Colonic mucosa (tissue), 4 donors: ENCODE results near the gene GGN. TPM values are rescaled to one million over a fixed set of nuclear protein-coding genes. Genes with fewer than 3 reads are reported as not detected.

ENCODE experiments used
- DNase-seq: peaks from one replicate; pipeline ENCODE4 v3.0.0-alpha.2; 2020
- H3K27ac ChIP-seq: fragments of 200-600 bp; one replicate; pipeline ENCODE4 v1.8.0; 2021
- H3K27me3 ChIP-seq: fragments of 200-600 bp; one replicate; pipeline ENCODE4 v1.8.0; 2021
- H3K36me3 ChIP-seq: fragments of 200-600 bp; one replicate; pipeline ENCODE4 v1.8.0; 2021
- H3K4me1 ChIP-seq: fragments of 200-600 bp; one replicate; pipeline ENCODE4 v1.8.0; 2021; ENCODE audit warnings: mild to moderate bottlenecking
- H3K4me3 ChIP-seq: fragments of 200-600 bp; one replicate; pipeline ENCODE4 v1.8.0; 2021
- H3K9ac ChIP-seq, 2 donors: one replicate each; pipeline ENCODE4 v1.7.0; 2013; ENCODE audit warnings: control low read depth in 2 of 2, low read depth in 2 of 2, low read length in 2 of 2
- H3K9me3 ChIP-seq: fragments of 200-600 bp; one replicate; pipeline ENCODE4 v1.8.0; 2021
- CTCF ChIP-seq: fragments of 200-600 bp; IDR thresholded peaks from one replicate; pipeline ENCODE4 v1.8.0; 2022; ENCODE audit warnings: antibody characterized with exemption, mild to moderate bottlenecking
- intact Hi-C: fragments of 100-400 bp; cut with DNase I; formaldehyde crosslinking; loops from one replicate; pipeline ENCODE4 v1.14.1; 2022
- total RNA-seq, 2 donors: library from RNA; stranded (reverse); fragmentation: NEBNext Ultra II Directional in 1 of 2; extraction: Animal tissue kit (Norgen Biotek cat#: 25700) in 1 of 2; gene quantifications; one replicate each; pipeline ENCODE4 v1.2.1, GENCODE V29; 2021
- donor health status: healthy.
- donor health status: DM: no; HTN: no; CAD: no.
- donor health status: DM: no; HTN: no; CAD: no.

The GGN gene
- total RNA-seq, 2 donors from 2014 or later = 0.37 to 0.45 TPM

- DNase-seq = no peak
Measured at GRCh38 chr19:38388349-38389100, 691 bp upstream of the GGN start, which contains the start of gene SPRED3. TSS of gene SPRED3 (plus strand) at chr19:38388697. CDS start at chr19:38390303, 1,606 bp downstream.

GRCh38 chr19:38386971-38387549 is 774 bp downstream of the GGN start:
- H3K4me3 ChIP-seq = peak overlapping the region; percentile 44
- peak; percentile 27 for DNase-seq
- peak overlapping the region; percentile 37 for H3K27ac ChIP-seq
- peak overlapping the region in 1 of 2 donors; percentile 40 for H3K9ac ChIP-seq
- H3K36me3 ChIP-seq = peaks cover 4% of the 10 kb centered on the region
- H3K27me3 ChIP-seq = peaks cover 17% of the 10 kb centered on the region
- peaks cover 14% of the 10 kb centered on the region for H3K4me1 ChIP-seq
- H3K9me3 ChIP-seq = no peaks in the 10 kb centered on the region
- intact Hi-C loops = no loop called here
- TF ChIP-seq CTCF = no peak

More at GRCh38 chr19:38388349-38389100, 691 bp upstream of the GGN start, which contains the start of gene SPRED3:
- TF ChIP-seq CTCF = no peak
- Histone ChIP-seq H3K4me1 (peaks cover 14% of the 10 kb centered on the region), H3K36me3 (no peaks in the 10 kb centered on the region), H3K9me3 (no peaks in the 10 kb centered on the region), H3K27ac (peak within 1 kb of the TSS; percentile 37), H3K4me3 (peak within 1 kb of the TSS; percentile 44), H3K27me3 (peaks cover 17% of the 10 kb centered on the region), H3K9ac (peak within 1 kb of the TSS; percentile 40 to 47)
- intact Hi-C loops = no loop called here

- TF ChIP-seq CTCF = no peak
- peaks cover 10% of the 10 kb centered on the region for H3K36me3 ChIP-seq
Measured at GRCh38 chr19:38386300-38386970, 1.4 kb downstream of the GGN start.

GRCh38 chr19:38385804-38386257 is 2.0 kb downstream of the GGN start:
- H3K9ac ChIP-seq = no peak overlapping the region
- no peak overlapping the region for H3K4me3 ChIP-seq
- no peak for DNase-seq
- H3K9me3 ChIP-seq = no peaks in the 10 kb centered on the region
- H3K4me1 ChIP-seq = peaks cover 14% of the 10 kb centered on the region
- peaks cover 15% of the 10 kb centered on the region for H3K36me3 ChIP-seq
- H3K27me3 ChIP-seq = peaks cover 17% of the 10 kb centered on the region
- TF ChIP-seq CTCF = no peak
- H3K27ac ChIP-seq = no peak overlapping the region
- intact Hi-C loops = no loop called here

More at GRCh38 chr19:38386300-38386970, 1.4 kb downstream of the GGN start:
- Histone ChIP-seq H3K9ac (no peak overlapping the region), H3K4me1 (peaks cover 14% of the 10 kb centered on the region), H3K27me3 (peaks cover 17% of the 10 kb centered on the region), H3K4me3 (no peak overlapping the region), H3K9me3 (no peaks in the 10 kb centered on the region), H3K27ac (no peak overlapping the region)
- no peak for DNase-seq
- intact Hi-C loops = no loop called here

- DNase-seq = no peak
- Histone ChIP-seq H3K4me1 (peaks cover 14% of the 10 kb centered on the region), H3K27me3 (peaks cover 17% of the 10 kb centered on the region), H3K36me3 (peaks cover 18% of the 10 kb centered on the region), H3K9ac (no peak overlapping the region), H3K27ac (no peak overlapping the region), H3K9me3 (no peaks in the 10 kb centered on the region), H3K4me3 (no peak overlapping the region)
- no peak for TF ChIP-seq CTCF
- intact Hi-C loops = no loop called here
Measured at GRCh38 chr19:38385057-38385803, 2.6 kb downstream of the GGN start.
